SW480 (cell line): ENCODE data around the gene CCNJL.
A peak's percentile ranks its signal among the peaks of the same experiment; 100 is the strongest.

Experiments
- DNase-seq: peaks from one replicate; pipeline ENCODE4 v3.0.0-alpha.2; 2016; ENCODE audit warnings: low spot score

Gene CCNJL

DNA sequence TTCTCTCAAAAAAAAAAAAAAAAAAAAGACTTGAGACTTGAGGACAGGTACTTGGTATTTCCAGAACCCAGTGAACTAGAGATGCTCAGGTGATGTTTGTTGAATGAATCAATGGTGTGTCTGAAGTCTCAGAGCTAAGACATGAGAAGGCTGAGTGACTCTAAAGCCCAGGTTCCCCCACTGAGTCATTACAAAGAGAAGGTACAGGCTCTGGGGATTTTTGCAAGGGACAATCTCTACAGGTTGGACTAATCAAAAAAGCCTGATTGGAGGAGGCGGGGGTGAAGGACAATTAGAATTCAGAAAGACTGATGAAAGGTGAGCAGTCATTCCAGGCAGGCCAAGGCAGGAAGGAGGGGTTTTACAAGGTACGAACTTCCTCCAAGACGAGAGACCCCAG lies 91.3 kb downstream of the CCNJL start:
- DNase-seq: no peak

DNA sequence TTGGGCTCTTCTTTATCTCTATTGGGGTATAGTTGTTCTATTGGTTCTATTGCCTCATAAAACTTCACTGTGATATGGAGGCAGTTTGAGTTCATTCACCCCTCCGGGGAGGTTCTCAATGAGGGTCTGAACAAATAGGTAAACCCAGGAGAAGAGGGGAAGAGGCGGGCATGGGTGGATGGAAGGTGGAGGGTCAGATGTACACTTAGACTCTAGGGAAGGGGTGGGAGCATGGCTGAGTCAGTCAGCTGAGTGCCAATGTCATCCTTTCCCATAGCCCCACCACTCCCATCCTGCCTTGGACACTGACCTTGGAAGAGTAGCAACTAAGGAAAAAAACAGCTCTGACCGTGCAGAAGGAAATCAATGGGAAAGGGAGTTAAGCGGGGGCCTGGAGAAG lies 93.0 kb downstream of the CCNJL start:
- DNase-seq: no peak

DNA sequence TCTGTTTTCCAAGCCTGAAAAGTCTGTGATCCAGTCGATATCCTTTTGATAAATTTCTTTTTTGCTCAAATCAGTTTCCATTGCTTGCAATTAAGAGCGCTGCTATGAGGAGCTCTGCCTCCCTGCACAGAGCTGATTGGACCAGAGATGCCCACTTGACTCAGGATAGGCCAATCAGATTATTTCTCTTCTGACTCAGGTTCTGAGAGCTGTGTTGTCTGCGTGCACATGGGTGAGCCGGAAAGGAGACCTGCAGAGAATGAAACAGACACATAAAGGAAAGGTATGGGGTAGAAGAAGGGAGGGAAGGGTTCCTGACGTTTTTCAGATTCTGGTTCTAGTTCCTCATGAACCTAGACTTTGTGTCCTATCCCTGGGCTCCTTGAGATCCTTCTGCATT lies 98.8 kb downstream of the CCNJL start:
- DNase-seq: peak; percentile 70

DNA sequence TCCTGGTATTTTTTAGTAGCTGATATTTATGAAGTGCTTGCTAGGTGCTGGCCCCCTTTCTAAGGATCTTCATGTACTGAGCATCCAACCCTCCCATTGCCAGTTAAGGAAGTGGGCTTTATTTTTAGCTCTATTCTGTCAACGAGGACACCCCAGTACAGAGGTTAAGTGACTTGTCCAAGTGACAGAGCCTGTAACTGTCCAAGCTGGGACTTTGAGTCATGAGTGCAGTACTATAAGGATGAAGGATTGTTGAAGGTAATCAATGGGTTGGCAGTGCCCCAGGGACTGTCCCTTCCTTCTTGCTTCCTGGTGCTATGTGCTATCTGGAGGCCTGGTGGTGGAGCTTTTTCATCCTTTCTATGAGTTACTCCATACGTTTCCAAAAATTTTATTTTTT lies 101.0 kb downstream of the CCNJL start:
- no peak for DNase-seq

DNA sequence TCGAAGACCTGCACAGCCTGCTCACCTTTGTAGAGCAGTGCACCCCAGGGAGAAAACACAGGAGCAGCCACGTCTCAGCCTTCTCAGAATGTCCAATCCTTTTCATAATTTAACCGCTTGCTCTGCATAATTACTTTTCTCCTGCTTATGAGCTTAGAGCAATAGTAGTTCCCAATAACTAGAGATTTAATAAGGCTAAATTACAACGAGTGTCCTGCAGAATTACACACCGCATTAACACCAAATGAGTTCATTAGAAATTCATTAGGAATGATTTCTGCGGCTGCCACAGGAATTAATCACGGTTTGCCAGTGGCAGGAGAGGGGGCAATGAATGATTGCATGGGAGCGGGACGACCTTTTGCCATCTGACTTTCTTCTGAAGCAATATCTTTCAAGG lies 101.8 kb downstream of the CCNJL start:
- no peak for DNase-seq

DNA sequence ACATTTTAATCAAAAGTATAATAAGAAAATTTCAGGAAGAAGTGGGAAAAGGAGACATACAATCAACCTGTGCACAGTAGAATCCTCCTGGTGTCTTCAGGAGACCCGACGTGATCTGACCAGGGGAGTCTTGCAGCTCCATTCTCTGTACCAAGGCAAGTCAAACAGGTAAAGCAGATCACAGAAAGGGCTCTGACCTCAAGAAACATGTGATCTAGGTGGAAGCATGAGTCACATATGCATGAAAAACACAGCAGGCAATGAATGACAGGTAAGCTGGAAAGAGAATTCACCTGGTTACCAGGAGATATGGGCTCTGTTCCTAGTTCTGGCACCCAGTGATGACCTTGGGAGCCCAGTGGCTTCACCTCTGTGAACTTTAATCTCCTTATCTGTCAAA lies 102.4 kb downstream of the CCNJL start:
- DNase-seq: peak; percentile 72

DNA sequence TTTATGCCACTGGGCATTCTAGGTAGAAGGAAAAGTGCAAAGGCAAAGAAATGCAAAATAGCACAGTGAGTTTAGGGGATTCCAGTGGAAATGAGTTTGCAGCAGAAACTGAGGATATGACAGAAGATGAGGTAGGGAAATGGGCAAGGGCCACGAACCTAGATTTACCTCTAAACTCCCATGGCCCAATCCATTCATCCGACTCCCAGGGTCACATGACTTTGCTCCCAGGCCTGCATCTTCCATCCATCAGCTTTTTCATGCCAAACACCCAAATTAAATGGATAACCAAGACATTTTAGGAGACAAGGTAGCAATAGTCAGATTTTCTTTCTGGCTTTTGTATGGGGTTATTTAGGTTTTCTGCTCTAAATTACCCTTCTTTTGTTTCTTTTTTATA lies 105.3 kb downstream of the CCNJL start:
- no peak for DNase-seq
